A549 (cell line): Measurements from ENCODE around the gene HS3ST3A1. TPM values are rescaled to one million over a fixed set of nuclear protein-coding genes. Genes with fewer than 3 reads are reported as not detected.

ENCODE experiments used
- ATAC-seq, 2 experiments: fragments of 200-7000 bp in 1 of 2; fragments of >200 bp in 1 of 2; cut with Nextera tagmentation in 1 of 2; cut with Tn5 transposase in 1 of 2; 3 replicates each; pipeline versions ENCODE4 v1.8.0 to v1.9.1; 2018 to 2020; ENCODE audit warnings: mild to moderate bottlenecking in 1 of 2, moderate library complexity in 1 of 2
- CTCF ChIA-PET: fragments of 300-600 bp; sonication (Branson Sonifier 250); formaldehyde crosslinking; extraction: SDS; loops from one replicate; lab custom pipeline; 2021; ENCODE audit warnings: antibody characterized with exemption, inconsistent platforms; lab: Yijun Ruan, JAX
- POLR2A ChIA-PET: fragments of 350-600 bp; formaldehyde crosslinking; extraction: SDS; loops from one replicate; lab custom pipeline; 2021; ENCODE audit warnings: antibody characterized with exemption, inconsistent platforms; lab: Yijun Ruan, JAX
- DNase-seq, 2 experiments: peaks; one replicate each; pipeline versions ENCODE4 v3.0.0 to v3.0.0-alpha.2; 2011 to 2016; ENCODE audit warnings: low read depth in 1 of 2, low spot score in 1 of 2
- FAIRE-seq: peaks from 2 replicates; lab custom pipeline; 2011; peaks lifted over from hg19 to GRCh38; lab: Jason Lieb, UNC
- H3K27ac ChIP-seq, 2 experiments: fragments of >200 bp; sonication (Bioruptor Twin); formaldehyde crosslinking; 3 replicates each; pipeline ENCODE4 v1.5.1; 2016 to 2017
- H3K4me1 ChIP-seq: fragments of >200 bp; sonication (Bioruptor Twin); formaldehyde crosslinking; 3 replicates; pipeline ENCODE4 v1.6.1; 2016
- H3K4me2 ChIP-seq: fragments of >200 bp; sonication (Bioruptor Twin); formaldehyde crosslinking; 3 replicates; pipeline ENCODE4 v1.6.1; 2016
- H3K4me3 ChIP-seq: fragments of >200 bp; sonication (Bioruptor Twin); formaldehyde crosslinking; 3 replicates; pipeline ENCODE4 v1.5.1; 2016
- H3K9me3 ChIP-seq: fragments of >200 bp; sonication (Bioruptor Twin); formaldehyde crosslinking; 3 replicates; pipeline ENCODE4 v1.6.1; 2016
- HMGXB4 ChIP-seq: fragments of 250-450 bp; sonication (Bioruptor Pico); IDR thresholded peaks from 2 replicates; pipeline ENCODE4 v1.5.0; 2021; ENCODE audit warnings: mild to moderate bottlenecking, moderate library complexity, borderline replicate concordance
- KDM1A ChIP-seq: fragments of 200-600 bp; sonication (generic); IDR thresholded peaks from 2 replicates; pipeline ENCODE4 v1.6.1; 2016; ENCODE audit warnings: low read depth, mild to moderate bottlenecking
- MAFK ChIP-seq: fragments of 450-650 bp; IDR thresholded peaks from 2 replicates; pipeline ENCODE4 v1.6.1; 2014; ENCODE audit not compliant: partially characterized antibody
- NFE2L2 ChIP-seq: fragments of 150-350 bp; conservative IDR thresholded peaks from 2 replicates; pipeline ENCODE4 v1.6.1; 2014; ENCODE audit warnings: low read length
- NR3C1 ChIP-seq: fragments of >200 bp; sonication (Bioruptor Twin); formaldehyde crosslinking; IDR thresholded peaks from 3 replicates; pipeline ENCODE4 v1.6.1; 2017
- PHF8 ChIP-seq: fragments of 200-600 bp; sonication (generic); IDR thresholded peaks from 2 replicates; pipeline ENCODE4 v1.6.1; 2016; ENCODE audit warnings: low read depth, mild to moderate bottlenecking, antibody characterized with exemption, moderate library complexity, borderline replicate concordance
- POLR2AphosphoS2 ChIP-seq: conservative IDR thresholded peaks from 2 replicates; pipeline ENCODE4 v1.6.1; 2012; ENCODE audit warnings: low read length, improper control_type of control experiment, inconsistent platforms
- RAD21 ChIP-seq, 2 experiments: fragments of >200 bp in 1 of 2; sonication (Bioruptor Twin) in 1 of 2; formaldehyde crosslinking in 1 of 2; IDR thresholded peaks in 1 of 2; conservative IDR thresholded peaks in 1 of 2; 2 replicates in 1 of 2; 3 replicates in 1 of 2; pipeline ENCODE4 v1.6.1; 2012 to 2018; ENCODE audit warnings: inconsistent platforms in 1 of 2
- SMC3 ChIP-seq: fragments of >200 bp; sonication (Bioruptor Twin); formaldehyde crosslinking; IDR thresholded peaks from 3 replicates; pipeline ENCODE4 v1.6.1; 2018; ENCODE audit warnings: inconsistent platforms
- ZFP36 ChIP-seq: fragments of 450-650 bp; IDR thresholded peaks from 2 replicates; pipeline ENCODE4 v1.6.1; 2014; ENCODE audit warnings: borderline replicate concordance; ENCODE audit not compliant: partially characterized antibody
- ZNF302 ChIP-seq: fragments of 250-450 bp; sonication (Bioruptor Pico); IDR thresholded peaks from 2 replicates; pipeline ENCODE4 v1.9.0; 2021; ENCODE audit warnings: inconsistent platforms, mild to moderate bottlenecking, moderate library complexity
- WGBS: methylation state at CpG from one replicate; pipeline ENCODE4 v1.1.6; 2017; ENCODE audit errors: missing lambda C conversion rate; 5-methylcytosine and 5-hydroxymethylcytosine counted together
- polyA plus RNA-seq, 4 experiments: library from polyadenylated mRNA; depleted of rRNA in 3 of 4; stranded (reverse); fragments of >200 nt; fragmentation: RNase III in 1 of 4; extraction: RNeasy Plus Mini Kit Qiagen cat#74134 plus additional on column Dnase treatment in 1 of 4; gene quantifications; 2 replicates in 3 of 4; 3 replicates in 1 of 4; pipeline ENCODE4 v1.2.3, GENCODE V29; 2011 to 2017
- TF ChIP-seq, protein P1 (sequence below): IDR thresholded peaks from 2 replicates; pipeline ENCODE4 v1.6.1; 2012
- TF ChIP-seq, protein P2 (sequence below): IDR thresholded peaks from 2 replicates; pipeline ENCODE4 v1.6.1; 2012
- TF ChIP-seq, protein P3 (sequence below): fragments of >200 bp; sonication (Bioruptor Twin); formaldehyde crosslinking; IDR thresholded peaks from 3 replicates; pipeline ENCODE4 v1.5.1; 2016

HS3ST3A1 gene
- polyA plus RNA-seq, 2 of the 4 experiments (the other 2 are of a cell fraction) = not detected

DNA sequence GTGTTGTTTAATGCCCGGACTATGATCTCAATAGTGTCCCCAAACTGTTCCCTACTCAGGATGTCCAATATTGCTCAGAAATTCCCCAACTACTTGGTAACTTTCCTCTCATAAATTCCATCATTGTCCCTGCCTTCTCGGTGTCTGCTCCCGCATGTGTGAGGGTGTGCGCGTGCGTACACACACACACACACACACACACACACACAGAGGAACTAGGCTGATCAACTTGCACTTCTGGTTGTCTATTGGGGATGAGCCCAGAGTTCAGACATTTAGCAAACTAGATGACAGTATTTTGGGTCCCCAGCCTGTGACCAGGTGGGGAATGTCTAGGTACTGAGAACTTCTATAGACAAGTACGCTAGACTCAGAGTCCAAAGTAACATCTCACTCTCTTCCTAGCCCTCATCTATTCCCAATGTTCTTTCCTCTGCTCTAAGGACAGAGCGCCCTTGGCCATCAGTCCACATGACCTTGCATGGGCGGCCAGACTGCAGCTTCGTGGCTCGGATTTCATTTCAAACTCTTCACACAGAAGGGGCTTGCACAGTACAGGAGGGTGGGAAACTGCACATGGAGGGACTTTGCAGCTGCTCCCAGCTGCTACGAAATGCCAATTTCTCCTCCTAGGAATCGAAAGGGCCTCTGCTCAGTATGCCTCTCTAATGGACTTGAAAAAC is 5.3 kb downstream of the HS3ST3A1 start:
- ATAC-seq (no peak), FAIRE-seq (no peak), DNase-seq (no peak)
- TF ChIP-seq NR3C1 (no peak), HMGXB4 (no peak), ZNF302 (CRISPR knock-in tag) (no peak), ZFP36 (no peak)
- TF ChIP-seq, protein P1, sequence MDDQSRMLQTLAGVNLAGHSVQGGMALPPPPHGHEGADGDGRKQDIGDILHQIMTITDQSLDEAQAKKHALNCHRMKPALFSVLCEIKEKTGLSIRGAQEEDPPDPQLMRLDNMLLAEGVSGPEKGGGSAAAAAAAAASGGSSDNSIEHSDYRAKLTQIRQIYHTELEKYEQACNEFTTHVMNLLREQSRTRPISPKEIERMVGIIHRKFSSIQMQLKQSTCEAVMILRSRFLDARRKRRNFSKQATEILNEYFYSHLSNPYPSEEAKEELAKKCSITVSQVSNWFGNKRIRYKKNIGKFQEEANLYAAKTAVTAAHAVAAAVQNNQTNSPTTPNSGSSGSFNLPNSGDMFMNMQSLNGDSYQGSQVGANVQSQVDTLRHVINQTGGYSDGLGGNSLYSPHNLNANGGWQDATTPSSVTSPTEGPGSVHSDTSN = no peak
- POLR2A ChIA-PET = no interaction called here
- CTCF ChIA-PET = interaction anchor here (0.7 to 3.6 kb wide), 15 partner anchors 33 to 1575 kb away, joined by 3 to 48 read pairs (median 3); partner anchors contain the start of gene HS3ST3B1
- H3K4me1 ChIP-seq = no peaks in the 10 kb centered on the region
- H3K27ac ChIP-seq = no peak overlapping the region
- H3K9me3 ChIP-seq = no peaks in the 10 kb centered on the region
- no peak overlapping the region for H3K4me3 ChIP-seq
- 69% methylated on average over 13 of the region's 13 CpGs for WGBS
- no peak overlapping the region for H3K4me2 ChIP-seq

- Histone ChIP-seq H3K4me1 (no peaks in the 10 kb centered on the region), H3K9me3 (no peaks in the 10 kb centered on the region), H3K4me3 (no peak overlapping the region), H3K27ac (no peak overlapping the region), H3K4me2 (no peak overlapping the region)
- 83% methylated on average over 6 of the region's 6 CpGs for WGBS
- ATAC-seq = no peak
- no peak for DNase-seq
- no peak for FAIRE-seq
- POLR2A ChIA-PET = no interaction called here
- CTCF ChIA-PET = interaction anchor here (0.7 to 2.7 kb wide), 9 partner anchors 10 to 1576 kb away, joined by 3 to 12 read pairs (median 3); no protein-coding TSS in a partner anchor
- TF ChIP-seq KDM1A = no peak
- TF ChIP-seq POLR2AphosphoS2 = no peak
Measured at GRCh38 chr17:13595599-13595899, 6.2 kb downstream of the HS3ST3A1 start.

DNA sequence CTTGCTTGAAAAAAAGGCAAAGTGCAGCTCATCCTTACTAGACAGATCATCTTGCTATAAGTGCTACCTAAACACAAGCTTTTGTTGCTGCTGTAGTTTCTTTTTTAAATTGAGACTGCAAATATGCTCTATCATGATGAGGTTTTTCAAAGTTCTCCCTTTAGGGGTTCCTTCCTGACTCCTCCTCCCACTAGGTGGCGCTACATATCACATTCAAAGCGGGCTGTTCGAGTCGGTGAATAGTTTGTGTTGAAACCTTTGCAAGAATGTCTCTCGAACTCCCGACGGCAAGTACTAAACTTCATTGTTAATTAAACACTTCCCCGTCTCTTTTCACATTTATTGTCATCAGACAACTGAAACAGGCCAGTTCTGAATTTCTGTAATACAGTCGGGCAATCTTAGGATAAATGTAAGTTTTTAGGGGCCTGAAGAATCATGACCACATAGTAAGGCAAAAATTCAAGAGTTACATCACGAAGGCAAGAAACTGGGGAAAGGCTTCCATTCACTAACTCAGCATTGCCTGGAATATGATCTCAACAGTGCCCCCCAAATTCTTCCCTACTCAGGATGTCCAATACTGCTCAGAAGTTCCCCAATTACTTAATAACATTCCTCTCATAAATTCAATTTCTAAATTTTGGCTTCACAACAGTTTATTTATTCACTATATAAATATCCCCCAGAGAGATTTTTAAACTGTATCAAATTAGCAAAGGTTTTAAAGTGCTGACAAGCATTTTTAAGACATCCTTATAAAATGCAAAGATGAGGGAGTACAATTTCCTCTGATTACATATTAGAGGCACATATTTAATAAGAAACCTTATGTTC is 6.7 kb downstream of the HS3ST3A1 start:
- Histone ChIP-seq H3K9me3 (no peaks in the 10 kb centered on the region), H3K4me2 (peak overlapping the region; percentile 32; the same call in 2 of the 3 replicates), H3K4me1 (no peaks in the 10 kb centered on the region), H3K27ac (peak overlapping the region; percentile 9 to 56; a peak in 3 of 6 replicates), H3K4me3 (no peak overlapping the region)
- WGBS = 10% methylated on average over 10 of the region's 10 CpGs
- ATAC-seq (peak; percentile 67 to 93; a peak in 4 of 6 replicates), DNase-seq (peak; percentile 67 to 86), FAIRE-seq (peak; percentile 76)
- POLR2A ChIA-PET = interaction anchor here (0.6 kb wide), 1 partner anchor 97 kb away, joined by 4 read pairs; no protein-coding TSS in a partner anchor
- TF ChIP-seq, protein P2, sequence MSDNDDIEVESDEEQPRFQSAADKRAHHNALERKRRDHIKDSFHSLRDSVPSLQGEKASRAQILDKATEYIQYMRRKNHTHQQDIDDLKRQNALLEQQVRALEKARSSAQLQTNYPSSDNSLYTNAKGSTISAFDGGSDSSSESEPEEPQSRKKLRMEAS = no peak
- TF ChIP-seq MAFK (peak; percentile 78), PHF8 (no peak), NFE2L2 (peak; percentile 51), RAD21 (conservative IDR thresholded peaks at IDR 0.05 in 1 of 2, IDR thresholded peaks at IDR 0.05 in 1 of 2) (peak; percentile 71 to 77), SMC3 (peak; percentile 73)
- TF ChIP-seq, protein P3, sequence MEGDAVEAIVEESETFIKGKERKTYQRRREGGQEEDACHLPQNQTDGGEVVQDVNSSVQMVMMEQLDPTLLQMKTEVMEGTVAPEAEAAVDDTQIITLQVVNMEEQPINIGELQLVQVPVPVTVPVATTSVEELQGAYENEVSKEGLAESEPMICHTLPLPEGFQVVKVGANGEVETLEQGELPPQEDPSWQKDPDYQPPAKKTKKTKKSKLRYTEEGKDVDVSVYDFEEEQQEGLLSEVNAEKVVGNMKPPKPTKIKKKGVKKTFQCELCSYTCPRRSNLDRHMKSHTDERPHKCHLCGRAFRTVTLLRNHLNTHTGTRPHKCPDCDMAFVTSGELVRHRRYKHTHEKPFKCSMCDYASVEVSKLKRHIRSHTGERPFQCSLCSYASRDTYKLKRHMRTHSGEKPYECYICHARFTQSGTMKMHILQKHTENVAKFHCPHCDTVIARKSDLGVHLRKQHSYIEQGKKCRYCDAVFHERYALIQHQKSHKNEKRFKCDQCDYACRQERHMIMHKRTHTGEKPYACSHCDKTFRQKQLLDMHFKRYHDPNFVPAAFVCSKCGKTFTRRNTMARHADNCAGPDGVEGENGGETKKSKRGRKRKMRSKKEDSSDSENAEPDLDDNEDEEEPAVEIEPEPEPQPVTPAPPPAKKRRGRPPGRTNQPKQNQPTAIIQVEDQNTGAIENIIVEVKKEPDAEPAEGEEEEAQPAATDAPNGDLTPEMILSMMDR = peak; percentile 85
- CTCF ChIA-PET = interaction anchor here (0.6 to 2.7 kb wide), 28 partner anchors 9 to 1379 kb away, joined by 3 to 12 read pairs (median 4); no protein-coding TSS in a partner anchor
